ENCODE measurements around the gene SLC22A17. TPM values are rescaled to one million over a fixed set of nuclear protein-coding genes. Genes with fewer than 3 reads are reported as not detected.

The SLC22A17 gene
- total and polyA plus RNA-seq, 2 of the 13 experiments (the other 11 are each of a cell fraction or from before 2014, with no cell fraction given): 0.95 to 1.1 TPM

GRCh38 chr14:23299211-23299957, 53.3 kb downstream of the SLC22A17 start (continued):
- TF ChIP-seq TFDP2 (CRISPR knock-in tag; IDR thresholded peaks at IDR 0.05): no peak
- no peak for TF ChIP-seq TP53 (CRISPR knock-in tag; conservative IDR thresholded peaks at IDR 0.05)
- no peak for TF ChIP-seq ZGPAT (CRISPR knock-in tag; IDR thresholded peaks at IDR 0.05)
- TF ChIP-seq TBL1XR1 (IDR thresholded peaks at IDR 0.05; ENCODE audit: borderline replicate concordance, low read length, partially characterized antibody): no peak
- TF ChIP-seq ZC3H13 (CRISPR knock-in tag; IDR thresholded peaks at IDR 0.05): no peak
- no peak for TF ChIP-seq RFXANK (CRISPR knock-in tag; IDR thresholded peaks at IDR 0.05)
- no peak for TF ChIP-seq PRDM4 (CRISPR knock-in tag; IDR thresholded peaks at IDR 0.05; ENCODE audit: borderline replicate concordance)
- no peak for TF ChIP-seq SNRNP70 (IDR thresholded peaks at IDR 0.05; ENCODE audit: low read depth, low read length)
- peak in 1 of 2 experiments; percentile 32; a peak in 1 of 4 replicates for TF ChIP-seq POLR2A (IDR thresholded peaks at IDR 0.05; ENCODE audit: insufficient read depth in 1 of 2, low read depth in 2 of 2, low read length in 2 of 2)
- TF ChIP-seq MZF1 (CRISPR knock-in tag; IDR thresholded peaks at IDR 0.05; ENCODE audit: borderline replicate concordance): no peak
- no peak for TF ChIP-seq ZNF563 (CRISPR knock-in tag; IDR thresholded peaks at IDR 0.05)
- no peak for TF ChIP-seq NCOA2 (CRISPR knock-in tag; IDR thresholded peaks at IDR 0.05)
- TF ChIP-seq DRAP1 (CRISPR knock-in tag; IDR thresholded peaks at IDR 0.05): peak; percentile 37; the same call in 1 of the 2 replicates
- no peak for TF ChIP-seq MAF1 (CRISPR knock-in tag; IDR thresholded peaks at IDR 0.05; ENCODE audit: borderline replicate concordance)
- no peak for TF ChIP-seq MXD4 (CRISPR knock-in tag; IDR thresholded peaks at IDR 0.05)
- no peak for TF ChIP-seq HNF1B (CRISPR knock-in tag; IDR thresholded peaks at IDR 0.05)
- TF ChIP-seq MEF2D (CRISPR knock-in tag; IDR thresholded peaks at IDR 0.05): peak; percentile 27; the same call in 1 of the 2 replicates
- no peak for TF ChIP-seq ZNF790 (CRISPR knock-in tag; IDR thresholded peaks at IDR 0.05; ENCODE audit: borderline replicate concordance)
- 0 out of 2 replicates have a peak, but pooled peaks have one; percentile 42 for TF ChIP-seq THRA (CRISPR knock-in tag; IDR thresholded peaks at IDR 0.05; ENCODE audit: borderline replicate concordance)
- TF ChIP-seq ZNF549 (CRISPR knock-in tag; IDR thresholded peaks at IDR 0.05): no peak
